GM19099 (cell line): ENCODE data around the gene CAPRIN2.

Experiments
- POLR2A ChIP-seq: IDR thresholded peaks from 3 replicates; pipeline ENCODE4 v1.6.1; 2011; ENCODE audit warnings: low read depth; ENCODE audit not compliant: insufficient read length; ENCODE audit errors: extremely low read depth

CAPRIN2 gene

DNA sequence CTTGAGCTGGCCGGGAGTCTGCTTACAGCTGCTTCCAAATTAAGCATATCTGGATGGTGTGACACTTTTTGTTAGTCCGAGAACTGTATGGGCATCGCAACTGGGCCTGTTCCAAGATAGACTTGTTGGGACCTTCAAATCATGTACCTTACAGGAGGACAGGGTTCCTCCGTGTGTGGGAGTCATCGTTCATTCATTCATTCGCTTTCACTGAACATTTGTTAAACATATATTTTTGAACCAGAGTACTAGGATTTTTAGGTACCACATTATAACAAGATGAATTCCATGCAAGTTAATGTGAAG is 58.7 kb downstream of the CAPRIN2 start:
- no peak for TF ChIP-seq POLR2A

DNA sequence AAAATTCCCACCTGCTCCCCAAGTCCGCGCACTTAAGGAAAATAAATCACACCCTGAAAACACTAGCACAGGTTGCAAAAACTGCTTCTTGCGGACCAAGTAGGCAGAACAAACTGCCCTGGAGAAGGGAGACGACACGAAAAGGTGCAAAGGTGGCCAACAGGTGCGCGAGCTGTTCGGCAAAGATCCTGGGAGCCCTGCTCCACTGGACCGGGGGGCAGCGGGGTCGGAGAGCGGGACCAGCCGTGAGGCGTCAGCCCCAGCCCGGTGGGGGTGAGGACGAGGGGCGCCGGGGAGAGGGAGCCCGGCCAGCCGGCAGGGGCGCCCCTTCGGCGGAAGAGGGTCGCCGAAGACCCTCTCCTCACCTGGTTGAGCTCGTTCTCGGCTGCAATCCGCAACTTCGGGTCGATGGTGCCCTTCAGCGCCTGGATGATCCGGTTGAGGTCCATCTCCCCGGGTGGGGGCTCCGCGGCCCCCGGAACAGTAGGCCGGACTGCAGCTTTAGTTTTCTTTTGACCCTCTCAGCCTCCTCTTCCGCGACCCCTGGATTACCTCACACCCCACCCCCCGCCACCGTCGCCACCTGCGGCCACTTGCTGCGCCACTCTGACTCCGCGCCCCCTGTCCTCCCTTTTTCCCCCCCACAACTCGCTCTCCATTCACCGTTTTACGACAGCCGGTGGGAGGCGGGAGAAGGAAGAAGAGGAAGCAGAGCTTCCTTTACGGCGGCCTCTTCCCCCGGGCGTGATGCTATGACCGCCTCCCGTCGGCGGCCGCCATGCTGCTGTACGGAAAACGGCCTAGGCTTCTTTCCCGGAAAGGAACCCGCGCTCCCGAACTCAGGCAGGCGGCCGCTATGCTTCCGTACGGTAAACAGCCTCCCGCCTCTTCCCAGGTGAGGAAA is 59.3 kb downstream of the CAPRIN2 start, which contains the start of gene IPO8:
Gene IPO8, minus strand, starts transcription at position 671 of the 904 bp plus-strand sequence. Its CDS starts 222 bp downstream, at position 449.
- TF ChIP-seq POLR2A, result peak; percentile 20

DNA sequence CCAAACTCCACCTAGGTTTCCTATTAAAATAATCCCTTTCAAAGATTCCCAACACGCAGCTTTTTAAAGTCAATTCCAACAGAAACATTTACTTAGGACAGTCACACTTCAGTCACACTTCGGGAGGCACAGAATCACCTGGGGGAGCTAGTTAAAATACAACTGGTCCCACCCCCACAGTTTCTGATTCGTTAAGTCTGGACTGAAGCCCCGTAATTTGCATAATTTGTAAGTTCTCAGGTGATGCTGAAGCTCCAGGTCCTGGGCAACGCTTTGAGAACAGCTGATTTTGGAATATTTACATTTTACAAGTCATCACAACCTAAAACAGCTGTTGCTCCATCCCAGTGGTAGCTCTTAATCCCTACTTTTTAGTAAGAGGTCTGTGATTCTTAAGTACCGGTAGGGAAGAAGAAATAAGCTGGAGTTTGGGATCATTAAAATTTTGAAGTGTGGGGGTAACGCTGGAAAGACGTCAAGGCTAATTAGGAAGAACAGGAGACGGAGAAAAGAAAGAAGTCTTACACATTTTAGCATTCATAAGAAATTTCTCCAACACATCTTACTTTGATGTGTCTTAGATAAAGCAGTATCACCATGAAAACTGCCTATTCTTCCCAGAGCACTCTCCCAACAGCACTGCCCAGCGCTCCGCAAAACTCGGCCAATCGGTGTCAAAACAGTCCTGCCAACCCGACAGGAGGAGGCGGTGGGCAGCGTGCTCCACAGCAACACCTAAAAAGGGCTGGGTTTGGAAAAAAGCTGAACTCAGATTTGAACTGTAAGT is 60.1 kb downstream of the CAPRIN2 start:
- TF ChIP-seq POLR2A, result no peak

DNA sequence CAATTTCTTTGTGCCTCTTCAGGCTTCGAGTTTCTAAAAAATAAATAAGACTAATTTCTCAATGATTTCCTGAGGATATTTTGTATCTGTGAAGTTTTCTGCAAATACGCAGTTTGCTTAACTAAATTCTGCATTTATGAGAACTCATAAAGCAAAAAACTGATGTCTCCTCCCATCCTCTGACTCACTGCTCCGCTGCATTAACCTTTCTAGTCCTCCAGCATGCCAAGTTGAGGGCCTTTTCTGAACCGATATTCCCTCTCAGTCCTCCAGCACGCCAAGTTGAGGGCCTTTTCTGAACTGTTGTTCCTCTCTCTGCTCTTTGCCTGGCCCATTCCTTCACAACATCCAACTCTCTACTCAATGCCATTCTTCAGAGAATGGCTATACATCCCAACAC is 62.3 kb downstream of the CAPRIN2 start:
- no peak for TF ChIP-seq POLR2A

DNA sequence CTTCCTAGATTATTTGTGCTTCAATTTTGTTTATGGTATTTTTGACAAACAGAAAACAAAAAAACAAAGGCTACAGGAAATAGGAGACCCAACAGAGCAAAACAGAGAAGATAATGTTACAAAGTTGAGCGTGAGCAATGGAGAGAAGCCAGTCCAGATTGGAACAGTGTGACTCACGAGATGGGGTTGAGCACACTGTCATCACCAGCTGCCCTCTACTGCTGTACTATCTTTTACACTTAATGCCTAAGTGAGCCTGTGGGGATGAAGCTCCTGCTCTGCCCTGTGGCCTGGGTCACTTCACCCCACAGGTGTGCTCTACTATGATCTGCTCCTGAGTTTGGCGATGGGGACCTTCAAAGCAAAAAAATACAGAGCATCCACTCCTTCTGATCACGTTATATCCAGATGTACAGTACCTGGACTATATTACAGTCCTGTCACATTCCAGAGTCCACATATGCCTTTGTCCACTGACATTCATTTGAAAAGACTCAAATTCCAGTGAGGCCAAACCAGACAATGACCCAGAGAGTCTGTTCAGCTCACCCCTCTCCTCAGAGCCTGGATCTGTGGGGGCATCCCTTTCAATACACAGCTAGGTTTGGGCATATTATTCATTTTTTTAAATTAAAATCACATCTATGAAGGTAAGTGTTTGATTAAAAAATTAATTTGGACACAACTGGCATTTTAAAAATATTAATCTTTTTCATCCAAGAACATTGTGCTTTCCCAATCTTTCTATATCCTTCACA is 63.5 kb downstream of the CAPRIN2 start:
- no peak for TF ChIP-seq POLR2A

DNA sequence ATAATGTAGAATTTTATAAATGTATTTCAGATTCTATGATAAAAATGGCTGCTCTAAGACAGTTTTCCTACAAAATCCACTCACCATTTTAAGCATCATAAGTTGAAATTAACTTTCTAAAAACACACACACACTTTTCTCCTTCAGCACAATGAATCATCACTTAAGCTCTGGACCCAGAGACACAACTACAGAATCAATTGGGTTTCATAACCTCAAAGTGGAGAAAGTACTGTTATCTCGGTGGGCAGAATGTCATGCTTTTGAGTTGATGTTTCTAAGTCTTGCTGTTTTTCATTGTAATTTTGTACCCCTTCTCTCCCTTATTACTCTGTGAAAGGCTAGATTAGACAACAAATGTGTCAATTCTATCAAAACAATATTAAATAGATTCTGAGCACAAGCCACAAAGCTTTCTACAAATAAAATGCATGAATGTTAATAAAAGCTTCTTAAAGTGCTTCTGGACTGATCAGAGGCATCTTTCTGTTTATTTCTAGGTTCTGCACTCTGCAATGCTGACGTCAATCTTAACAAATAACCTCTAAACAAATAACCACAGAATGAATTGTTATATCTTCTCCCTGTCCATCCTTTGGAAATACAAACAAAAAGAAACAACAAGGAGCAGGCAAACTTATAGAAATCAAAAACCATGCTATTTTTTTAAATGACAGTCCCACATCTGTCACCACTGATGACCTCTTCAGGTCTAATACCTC is 67.3 kb downstream of the CAPRIN2 start:
- no peak for TF ChIP-seq POLR2A

DNA sequence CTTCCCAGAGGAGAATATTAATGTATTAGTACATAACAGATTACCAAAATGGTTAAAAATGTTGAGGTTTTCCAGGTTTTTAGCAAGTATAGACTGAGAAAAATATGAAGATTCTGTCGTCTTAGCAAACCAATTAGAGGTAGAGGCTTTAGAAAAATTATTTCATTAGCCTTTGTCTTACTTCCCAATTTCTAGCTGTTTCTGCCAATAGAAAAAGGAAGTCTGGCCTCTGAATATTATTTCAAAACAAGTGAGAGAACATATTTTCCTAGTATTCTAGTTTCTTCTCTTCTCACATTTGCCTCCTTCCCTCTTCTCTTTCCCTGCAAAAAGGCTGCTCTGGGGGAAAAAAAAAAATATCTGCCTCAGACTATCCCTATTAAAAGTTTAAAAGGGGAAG is 75.5 kb downstream of the CAPRIN2 start:
- no peak for TF ChIP-seq POLR2A

DNA sequence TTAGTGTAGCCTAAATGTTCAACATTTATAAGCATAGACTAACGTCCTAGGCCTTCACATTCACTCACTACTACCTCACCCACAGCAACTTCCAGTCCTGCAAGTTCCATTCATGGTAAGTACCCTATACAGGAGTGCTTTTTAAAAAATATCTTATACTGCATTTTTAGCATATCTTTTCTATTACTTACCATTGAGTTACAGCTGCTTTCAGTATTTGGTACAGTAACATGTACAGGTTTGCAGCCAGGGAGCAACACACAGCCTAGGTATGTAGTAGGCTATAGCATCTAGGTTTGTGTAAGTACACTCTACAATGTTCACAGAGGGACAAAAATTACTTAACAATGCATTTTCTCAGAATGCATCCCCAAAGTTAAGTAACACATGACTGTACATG is 76.5 kb downstream of the CAPRIN2 start:
- no peak for TF ChIP-seq POLR2A

DNA sequence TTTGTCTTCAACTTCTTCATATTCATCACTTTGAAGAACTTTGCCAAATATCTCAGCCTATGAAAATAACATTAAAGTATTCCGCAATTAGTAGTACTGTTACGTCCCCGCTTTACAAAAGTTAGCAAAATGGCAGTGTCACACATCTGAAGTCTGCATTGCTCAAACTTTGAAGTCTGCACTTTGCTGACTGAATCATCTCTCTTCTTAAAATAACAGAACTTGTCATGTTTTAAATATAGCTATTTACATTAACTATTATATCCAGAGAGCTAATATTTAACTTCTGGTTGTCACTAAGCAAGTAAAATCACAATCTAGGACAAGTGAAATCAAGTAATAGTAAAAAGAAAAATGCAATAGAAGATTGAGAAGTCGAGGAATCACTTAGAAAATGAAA is 93.5 kb downstream of the CAPRIN2 start:
- TF ChIP-seq POLR2A, result no peak
